LNCAP (cell line): ENCODE measurements around the gene GASK1B.

Experiments
- TF ChIP-seq, protein P1 (sequence below): fragments of 450-650 bp; IDR thresholded peaks from 2 replicates; pipeline ENCODE4 v1.5.1; 2017; ENCODE audit warnings: mild to moderate bottlenecking

GASK1B gene

DNA sequence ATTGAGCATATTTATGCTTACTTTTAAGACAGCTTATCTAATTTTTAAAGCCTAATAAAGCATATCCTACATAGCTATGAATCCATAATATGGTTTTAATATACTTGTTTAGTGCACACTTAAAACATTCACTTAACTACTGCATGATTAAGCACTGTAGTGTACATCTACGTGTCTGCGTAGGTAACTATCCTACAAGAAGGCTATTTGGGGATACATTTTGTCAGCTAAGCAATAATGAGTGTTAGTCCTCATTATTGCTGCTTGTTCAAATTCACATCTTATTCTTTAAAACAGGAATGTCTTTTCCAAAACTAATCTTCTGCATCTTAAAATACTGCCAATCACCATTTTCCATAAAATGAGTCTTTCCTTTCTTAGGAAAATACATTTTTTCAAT lies 38.6 kb downstream of the GASK1B start:
- TF ChIP-seq, protein P1, sequence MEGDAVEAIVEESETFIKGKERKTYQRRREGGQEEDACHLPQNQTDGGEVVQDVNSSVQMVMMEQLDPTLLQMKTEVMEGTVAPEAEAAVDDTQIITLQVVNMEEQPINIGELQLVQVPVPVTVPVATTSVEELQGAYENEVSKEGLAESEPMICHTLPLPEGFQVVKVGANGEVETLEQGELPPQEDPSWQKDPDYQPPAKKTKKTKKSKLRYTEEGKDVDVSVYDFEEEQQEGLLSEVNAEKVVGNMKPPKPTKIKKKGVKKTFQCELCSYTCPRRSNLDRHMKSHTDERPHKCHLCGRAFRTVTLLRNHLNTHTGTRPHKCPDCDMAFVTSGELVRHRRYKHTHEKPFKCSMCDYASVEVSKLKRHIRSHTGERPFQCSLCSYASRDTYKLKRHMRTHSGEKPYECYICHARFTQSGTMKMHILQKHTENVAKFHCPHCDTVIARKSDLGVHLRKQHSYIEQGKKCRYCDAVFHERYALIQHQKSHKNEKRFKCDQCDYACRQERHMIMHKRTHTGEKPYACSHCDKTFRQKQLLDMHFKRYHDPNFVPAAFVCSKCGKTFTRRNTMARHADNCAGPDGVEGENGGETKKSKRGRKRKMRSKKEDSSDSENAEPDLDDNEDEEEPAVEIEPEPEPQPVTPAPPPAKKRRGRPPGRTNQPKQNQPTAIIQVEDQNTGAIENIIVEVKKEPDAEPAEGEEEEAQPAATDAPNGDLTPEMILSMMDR = no peak

DNA sequence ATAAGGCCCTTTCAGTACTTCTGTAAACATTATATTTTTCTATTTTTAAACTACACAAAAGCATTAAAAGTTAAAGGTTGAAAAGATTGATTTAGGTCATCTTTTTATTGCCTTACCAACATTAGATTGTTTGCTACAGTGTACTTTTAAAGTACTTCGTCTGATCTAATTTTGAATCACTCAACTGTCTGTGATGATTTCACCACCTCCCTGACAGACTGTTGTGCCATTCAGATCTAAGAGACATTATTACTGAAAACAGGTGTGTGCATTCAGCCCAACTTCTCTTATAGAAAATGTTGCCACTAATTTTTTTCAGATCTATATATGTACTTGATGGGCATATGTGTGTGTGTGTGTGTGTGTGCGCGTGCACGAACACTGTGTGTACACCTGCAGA lies 39.3 kb downstream of the GASK1B start:
- TF ChIP-seq, protein P1 = no peak

DNA sequence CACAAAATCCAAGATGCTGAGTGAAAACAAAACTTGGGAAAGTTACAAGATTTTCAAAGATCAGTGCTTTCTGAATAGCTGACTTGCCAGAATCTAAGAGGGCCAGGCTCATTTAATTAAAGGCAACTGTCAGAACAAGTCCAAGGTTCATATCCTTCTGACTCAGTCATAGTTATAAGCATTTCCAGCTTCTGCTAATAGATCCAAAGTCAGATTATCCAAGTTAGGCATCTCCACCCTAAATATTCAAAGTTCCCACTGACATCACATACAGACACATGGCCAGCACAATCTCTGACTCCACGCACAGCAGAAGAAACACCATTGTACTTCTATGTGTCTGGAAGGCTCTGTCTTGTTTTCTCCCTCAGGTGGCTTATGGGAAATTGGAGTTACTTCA lies 41.8 kb downstream of the GASK1B start:
- TF ChIP-seq, protein P1 = no peak

DNA sequence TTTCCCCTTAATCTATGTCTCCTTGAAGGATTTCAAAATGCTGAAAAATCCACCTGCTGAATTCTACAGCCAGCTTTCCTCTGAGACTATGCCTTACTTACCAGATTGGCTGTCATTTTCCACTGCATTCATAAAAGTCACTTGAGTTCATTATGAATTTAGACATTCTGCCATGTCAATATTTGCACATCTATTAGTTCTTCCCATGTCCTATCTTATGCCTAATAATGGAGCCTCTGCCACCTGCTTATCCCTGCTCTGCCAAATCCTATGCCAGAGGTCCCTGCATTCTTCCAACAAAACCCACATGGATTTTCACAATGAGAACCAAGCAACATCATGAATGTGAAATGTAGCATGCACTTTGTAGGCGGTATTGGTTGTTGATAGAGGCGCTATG lies 42.6 kb downstream of the GASK1B start:
- TF ChIP-seq, protein P1 = no peak

DNA sequence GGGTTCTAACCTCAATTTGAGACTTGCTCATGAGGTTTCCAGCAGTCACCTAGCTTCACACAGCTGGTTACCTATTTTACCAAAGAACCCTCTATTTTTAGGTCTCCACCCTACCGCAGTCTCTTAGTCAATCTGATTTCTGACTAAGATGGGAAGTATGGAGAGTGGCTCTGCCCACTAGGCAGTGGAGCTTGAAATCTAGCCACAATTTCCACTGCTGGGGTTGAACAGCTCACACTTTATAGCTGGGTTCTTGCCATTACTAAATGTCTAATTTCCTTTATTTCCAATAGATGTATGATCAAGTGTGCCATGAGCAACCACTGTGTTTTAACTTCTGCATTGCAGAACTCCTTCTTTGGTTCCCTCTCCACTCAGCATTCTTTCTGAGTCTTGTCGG lies 43.1 kb downstream of the GASK1B start:
- TF ChIP-seq, protein P1 = no peak

DNA sequence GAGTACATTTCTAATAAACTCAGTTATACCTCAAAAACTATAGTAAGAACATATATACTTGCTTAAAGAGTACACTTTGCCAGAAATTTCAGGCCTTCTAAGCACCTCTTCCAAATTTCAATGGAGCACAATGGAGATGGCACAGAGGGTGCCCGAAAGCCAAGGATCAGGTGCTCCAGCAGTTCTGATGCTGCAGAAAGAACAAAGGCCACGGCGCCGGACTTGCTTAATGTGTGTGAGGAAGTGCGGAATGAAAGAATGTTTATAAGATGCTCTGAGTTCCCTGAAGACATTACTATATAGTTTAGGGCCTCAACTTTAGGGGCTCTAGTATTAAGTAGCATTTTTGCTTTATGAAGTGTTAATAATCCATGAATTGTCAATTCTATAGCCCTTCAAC lies 44.3 kb downstream of the GASK1B start:
- TF ChIP-seq, protein P1 = no peak

DNA sequence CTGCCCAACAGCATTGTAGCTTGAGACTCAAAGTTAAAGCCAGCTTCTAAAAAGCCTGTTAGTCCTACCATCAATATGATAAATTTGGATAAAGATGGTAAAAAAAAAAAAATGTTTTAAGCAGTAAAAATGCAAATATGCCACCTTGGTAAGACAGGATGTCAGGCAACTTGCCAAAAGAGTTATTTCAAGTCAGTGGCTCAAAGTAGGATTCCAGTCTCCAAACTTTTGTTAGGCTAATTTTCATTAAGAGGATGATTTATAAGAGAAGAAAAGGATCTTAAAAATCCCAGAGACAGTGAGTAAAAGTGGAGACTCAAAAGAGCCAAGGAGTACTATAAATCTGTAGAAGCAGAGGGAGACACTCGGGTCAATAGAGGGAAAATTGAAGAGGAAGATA lies 47.5 kb downstream of the GASK1B start:
- TF ChIP-seq, protein P1 = no peak
